Measurements from ENCODE around the gene ANKK1. TPM values are rescaled to one million over a fixed set of nuclear protein-coding genes. Genes with fewer than 3 reads are reported as not detected.

The ANKK1 gene
- total RNA-seq, 1 donor from 2014 or later, result 0.41 TPM

- Mint-ChIP-seq H3K27ac (no peak overlapping the region), H3K4me3 (ENCODE audit: low read depth) (no peak overlapping the region), H3K27me3 (peaks cover 30% of the 10 kb centered on the region), H3K4me1 (ENCODE audit: low read depth) (no peaks in the 10 kb centered on the region), H3K9me3 (ENCODE audit: low read depth) (no peaks in the 10 kb centered on the region), H3K36me3 (ENCODE audit: insufficient read depth) (no peaks in the 10 kb centered on the region)
- DNase-seq (ENCODE audit: low spot score, unreplicated experiment), result no peak
- no peak for TF ChIP-seq CTCF (IDR thresholded peaks at IDR 0.05; ENCODE audit: unreplicated experiment)
These were observed 13.2 kb downstream of the ANKK1 start for GRCh38 chr11:113400631-113401230.

DNA sequence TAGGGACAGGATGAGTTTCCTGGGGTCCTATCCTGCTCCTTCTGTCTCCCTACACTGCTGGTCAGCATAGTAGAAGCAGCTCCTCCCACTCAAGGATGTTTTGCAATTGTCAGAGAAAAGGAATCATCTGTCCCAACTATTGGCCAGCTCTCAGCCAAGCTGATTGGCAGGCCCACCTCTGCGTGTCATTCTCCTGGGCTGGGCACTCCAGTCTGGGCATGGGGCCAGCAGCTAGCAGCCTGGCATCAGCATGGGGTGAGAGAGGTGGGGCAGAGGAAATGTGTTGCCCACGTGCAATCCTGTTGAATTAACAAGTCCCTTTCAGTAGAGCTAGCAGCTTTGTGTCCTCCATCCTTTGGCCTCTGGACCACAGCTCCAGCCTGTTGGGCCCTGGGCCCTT, 14.1 kb downstream of the ANKK1 start:
- no peak for TF ChIP-seq CTCF (IDR thresholded peaks at IDR 0.05; ENCODE audit: unreplicated experiment)
- DNase-seq (ENCODE audit: low spot score, unreplicated experiment), result no peak
- Mint-ChIP-seq H3K4me1 (ENCODE audit: low read depth) (no peaks in the 10 kb centered on the region), H3K9me3 (ENCODE audit: low read depth) (no peaks in the 10 kb centered on the region), H3K27ac (no peak overlapping the region), H3K27me3 (peaks cover 30% of the 10 kb centered on the region), H3K4me3 (ENCODE audit: low read depth) (no peak overlapping the region), H3K36me3 (ENCODE audit: insufficient read depth) (no peaks in the 10 kb centered on the region)

DNA sequence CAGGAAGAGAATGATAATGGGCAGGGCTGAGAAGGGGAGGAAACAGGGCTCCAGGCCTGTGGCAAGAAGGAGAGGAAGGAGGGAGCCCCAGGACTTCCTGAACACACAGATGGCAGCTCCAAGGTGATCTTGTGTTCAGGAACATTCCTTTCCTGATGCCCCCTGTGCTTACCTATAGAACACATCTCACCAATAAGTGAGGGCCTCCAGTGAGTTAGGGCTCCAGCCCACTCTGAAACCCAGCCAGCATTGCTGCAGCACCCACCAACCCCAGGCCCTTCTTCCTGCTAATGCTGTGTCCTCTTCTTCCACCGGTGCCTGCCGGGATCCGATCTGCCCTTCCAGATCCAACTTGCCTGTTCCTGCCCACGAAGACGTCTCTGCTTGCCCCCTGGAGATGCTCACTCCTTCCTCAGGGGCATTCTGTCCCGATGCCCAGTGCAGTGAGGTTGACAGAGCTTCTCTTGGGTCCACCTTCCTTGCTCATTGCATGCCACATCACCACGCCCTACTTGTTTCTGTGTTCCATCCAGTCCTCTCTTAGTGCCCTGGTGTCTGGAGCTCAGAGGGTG, 17.4 kb downstream of the ANKK1 start:
- no peak for DNase-seq (ENCODE audit: low spot score, unreplicated experiment)
- H3K4me1 Mint-ChIP-seq (ENCODE audit: low read depth), result no peaks in the 10 kb centered on the region
- no peaks in the 10 kb centered on the region for H3K36me3 Mint-ChIP-seq (ENCODE audit: insufficient read depth)
- no peak overlapping the region for H3K27ac Mint-ChIP-seq
- peaks cover 33% of the 10 kb centered on the region for H3K27me3 Mint-ChIP-seq
- no peak overlapping the region for H3K4me3 Mint-ChIP-seq (ENCODE audit: low read depth)
- H3K9me3 Mint-ChIP-seq (ENCODE audit: low read depth), result no peaks in the 10 kb centered on the region
- TF ChIP-seq CTCF (IDR thresholded peaks at IDR 0.05; ENCODE audit: unreplicated experiment), result no peak

DNA sequence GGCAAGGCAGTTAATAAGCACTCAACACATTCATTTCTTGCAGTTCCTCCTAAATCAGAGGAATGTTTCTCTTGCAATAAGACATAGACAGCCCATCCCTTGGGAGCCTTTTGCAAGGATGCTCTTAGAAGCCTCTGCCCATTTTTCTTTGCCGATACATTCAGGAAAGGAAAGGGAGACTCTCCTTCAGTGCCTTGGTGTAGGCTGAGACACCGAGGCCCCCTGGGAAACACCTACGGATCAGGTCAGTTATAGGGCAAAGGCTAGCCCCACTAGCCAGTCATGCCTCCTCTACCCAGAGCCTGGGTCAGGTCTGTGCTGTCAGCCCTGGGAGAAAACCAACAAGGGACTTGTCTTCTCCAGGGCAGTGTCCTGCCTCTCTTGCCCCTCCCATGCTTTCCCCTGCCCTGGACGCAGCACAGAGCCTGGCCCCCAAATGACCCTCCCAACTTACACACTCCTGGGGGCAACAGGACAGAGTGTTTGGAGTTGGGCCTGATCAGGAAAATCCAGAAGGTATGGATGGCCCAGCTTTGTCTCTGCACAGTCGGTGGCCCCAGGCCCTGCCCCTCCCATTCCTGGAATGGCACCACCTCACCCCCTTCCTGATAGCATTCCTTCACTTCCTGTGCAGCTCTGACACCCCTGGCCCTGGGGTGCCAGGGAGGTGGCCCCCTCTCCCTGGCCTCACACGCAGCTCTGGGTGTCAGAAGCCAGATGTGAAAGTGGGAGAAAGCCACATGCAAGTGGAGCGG, 18.3 kb downstream of the ANKK1 start:
- no peak for DNase-seq (ENCODE audit: low spot score, unreplicated experiment)
- Mint-ChIP-seq H3K9me3 (ENCODE audit: low read depth) (no peaks in the 10 kb centered on the region), H3K36me3 (ENCODE audit: insufficient read depth) (no peaks in the 10 kb centered on the region), H3K27me3 (peaks cover 33% of the 10 kb centered on the region), H3K4me1 (ENCODE audit: low read depth) (no peaks in the 10 kb centered on the region), H3K27ac (no peak overlapping the region), H3K4me3 (ENCODE audit: low read depth) (no peak overlapping the region)
- TF ChIP-seq CTCF (IDR thresholded peaks at IDR 0.05; ENCODE audit: unreplicated experiment), result no peak

DNA sequence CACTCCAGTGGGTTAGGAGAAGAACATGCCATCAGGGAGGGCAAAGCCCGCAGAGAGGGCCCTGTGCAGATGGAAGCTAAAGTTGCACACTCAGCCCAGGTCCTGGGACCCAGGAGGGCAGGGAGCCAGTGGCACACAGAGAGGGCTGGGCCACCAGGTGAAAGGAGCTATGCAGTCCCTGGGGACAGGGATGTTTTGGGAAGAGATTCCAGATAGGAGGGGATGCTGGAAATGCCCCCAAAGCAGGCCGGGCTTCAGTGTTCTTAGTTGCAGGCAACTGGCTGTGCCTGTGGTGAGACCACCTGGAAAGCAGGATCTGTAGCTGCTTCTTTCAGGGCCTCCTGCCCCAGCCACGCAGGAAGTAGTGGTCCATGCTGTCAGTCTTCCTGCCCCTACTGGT, 19.6 kb downstream of the ANKK1 start:
- Mint-ChIP-seq H3K9me3 (ENCODE audit: low read depth) (no peaks in the 10 kb centered on the region), H3K27ac (peak overlapping the region; percentile 78), H3K4me3 (ENCODE audit: low read depth) (no peak overlapping the region), H3K36me3 (ENCODE audit: insufficient read depth) (no peaks in the 10 kb centered on the region), H3K27me3 (peaks cover 30% of the 10 kb centered on the region), H3K4me1 (ENCODE audit: low read depth) (no peaks in the 10 kb centered on the region)
- no peak for DNase-seq (ENCODE audit: low spot score, unreplicated experiment)
- no peak for TF ChIP-seq CTCF (IDR thresholded peaks at IDR 0.05; ENCODE audit: unreplicated experiment)
